ENCODE results near the gene REEP1. TPM values are rescaled to one million over a fixed set of nuclear protein-coding genes. Genes with fewer than 3 reads are reported as not detected.

Gene REEP1
- total RNA-seq, 1 donor from 2014 or later, result 0.62 TPM

- no peak overlapping the region for H3K4me3 Mint-ChIP-seq (ENCODE audit: unreplicated experiment)
- H3K4me1 Mint-ChIP-seq (ENCODE audit: unreplicated experiment), result no peaks in the 10 kb centered on the region
- peaks cover 3% of the 10 kb centered on the region for H3K27me3 Mint-ChIP-seq (ENCODE audit: unreplicated experiment)
- H3K9me3 Mint-ChIP-seq (ENCODE audit: unreplicated experiment), result peaks cover 4% of the 10 kb centered on the region
- H3K27ac Mint-ChIP-seq (ENCODE audit: unreplicated experiment), result no peak overlapping the region
- no peak for TF ChIP-seq CTCF (IDR thresholded peaks at IDR 0.05; ENCODE audit: unreplicated experiment)
- H3K36me3 Mint-ChIP-seq (ENCODE audit: low read depth, unreplicated experiment), result peaks cover 5% of the 10 kb centered on the region
- no peak for DNase-seq (ENCODE audit: low spot score)
These were observed 62.0 kb downstream of the REEP1 start for GRCh38 chr2:86275384-86275799.

GRCh38 chr2:86274918-86275275 is 62.5 kb downstream of the REEP1 start:
- DNase-seq (ENCODE audit: low spot score), result no peak
- Mint-ChIP-seq H3K36me3 (ENCODE audit: low read depth, unreplicated experiment) (peaks cover 5% of the 10 kb centered on the region), H3K4me1 (ENCODE audit: unreplicated experiment) (no peaks in the 10 kb centered on the region), H3K27ac (ENCODE audit: unreplicated experiment) (no peak overlapping the region), H3K9me3 (ENCODE audit: unreplicated experiment) (peaks cover 4% of the 10 kb centered on the region), H3K27me3 (ENCODE audit: unreplicated experiment) (peaks cover 3% of the 10 kb centered on the region), H3K4me3 (ENCODE audit: unreplicated experiment) (no peak overlapping the region)
- TF ChIP-seq CTCF (IDR thresholded peaks at IDR 0.05; ENCODE audit: unreplicated experiment), result no peak

GRCh38 chr2:86274265-86274917 is 63.0 kb downstream of the REEP1 start:
- no peaks in the 10 kb centered on the region for H3K4me1 Mint-ChIP-seq (ENCODE audit: unreplicated experiment)
- no peak for DNase-seq (ENCODE audit: low spot score)
- peaks cover 4% of the 10 kb centered on the region for H3K9me3 Mint-ChIP-seq (ENCODE audit: unreplicated experiment)
- no peak overlapping the region for H3K4me3 Mint-ChIP-seq (ENCODE audit: unreplicated experiment)
- no peak overlapping the region for H3K27ac Mint-ChIP-seq (ENCODE audit: unreplicated experiment)
- H3K27me3 Mint-ChIP-seq (ENCODE audit: unreplicated experiment), result peaks cover 3% of the 10 kb centered on the region
- H3K36me3 Mint-ChIP-seq (ENCODE audit: low read depth, unreplicated experiment), result peaks cover 5% of the 10 kb centered on the region
- TF ChIP-seq CTCF (IDR thresholded peaks at IDR 0.05; ENCODE audit: unreplicated experiment), result no peak

DNA sequence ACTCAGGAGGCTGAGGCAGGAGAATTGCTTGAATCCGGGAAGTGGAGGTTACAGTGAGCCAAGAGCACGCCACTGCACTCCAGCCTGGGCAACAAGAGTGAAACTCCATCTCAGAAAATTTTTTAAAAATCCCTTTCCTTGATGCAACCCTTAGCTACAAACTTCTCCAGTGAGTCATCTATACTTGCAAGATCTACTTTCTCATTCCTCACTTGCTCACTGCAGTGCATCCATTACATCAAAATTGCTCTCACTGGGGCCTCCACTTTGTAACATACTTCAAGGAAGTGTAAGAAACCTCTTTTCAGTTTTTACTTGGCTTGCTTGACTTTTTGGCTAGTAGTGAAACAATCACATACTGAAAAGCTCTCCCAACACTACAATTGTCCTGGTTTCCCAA is 65.3 kb downstream of the REEP1 start:
- no peak for TF ChIP-seq CTCF (IDR thresholded peaks at IDR 0.05; ENCODE audit: unreplicated experiment)
- peaks cover 5% of the 10 kb centered on the region for H3K36me3 Mint-ChIP-seq (ENCODE audit: low read depth, unreplicated experiment)
- H3K27ac Mint-ChIP-seq (ENCODE audit: unreplicated experiment), result no peak overlapping the region
- no peak overlapping the region for H3K4me3 Mint-ChIP-seq (ENCODE audit: unreplicated experiment)
- peaks cover 4% of the 10 kb centered on the region for H3K9me3 Mint-ChIP-seq (ENCODE audit: unreplicated experiment)
- H3K27me3 Mint-ChIP-seq (ENCODE audit: unreplicated experiment), result peaks cover 1% of the 10 kb centered on the region
- DNase-seq (ENCODE audit: low spot score), result no peak
- no peaks in the 10 kb centered on the region for H3K4me1 Mint-ChIP-seq (ENCODE audit: unreplicated experiment)

DNA sequence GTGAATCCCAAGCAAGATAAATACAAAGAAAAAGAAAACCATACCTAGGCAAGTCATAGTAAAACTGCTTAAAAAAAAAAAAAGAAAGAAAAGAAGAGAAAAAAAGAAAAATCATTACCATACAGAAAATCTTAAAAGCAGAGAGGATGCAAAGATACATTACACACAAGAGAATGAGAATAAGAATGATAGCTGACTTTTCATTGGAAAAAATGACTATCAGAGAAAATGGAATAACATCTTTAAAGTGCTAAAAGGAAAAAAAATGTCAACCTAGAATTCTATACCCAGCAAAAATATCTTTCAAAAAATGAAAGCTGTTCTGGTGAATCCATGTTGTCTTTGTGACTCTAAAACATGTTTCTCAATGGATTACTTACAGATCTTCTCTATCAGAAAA is 66.2 kb downstream of the REEP1 start:
- Mint-ChIP-seq H3K4me3 (ENCODE audit: unreplicated experiment) (no peak overlapping the region), H3K36me3 (ENCODE audit: low read depth, unreplicated experiment) (peaks cover 5% of the 10 kb centered on the region), H3K4me1 (ENCODE audit: unreplicated experiment) (no peaks in the 10 kb centered on the region), H3K27me3 (ENCODE audit: unreplicated experiment) (peaks cover 1% of the 10 kb centered on the region), H3K9me3 (ENCODE audit: unreplicated experiment) (peaks cover 4% of the 10 kb centered on the region), H3K27ac (ENCODE audit: unreplicated experiment) (no peak overlapping the region)
- no peak for DNase-seq (ENCODE audit: low spot score)
- TF ChIP-seq CTCF (IDR thresholded peaks at IDR 0.05; ENCODE audit: unreplicated experiment), result no peak

Data from endothelial cell (in vitro differentiated cells).